Measurements from ENCODE around the gene ARPIN. TPM values are rescaled to one million over a fixed set of nuclear protein-coding genes. Genes with fewer than 3 reads are reported as not detected.

Gene ARPIN
- total and polyA plus RNA-seq, 10 of the 15 experiments (the other 5 are each of a cell fraction or from before 2014, with no cell fraction given): 0.02 to 0.04 TPM; not detected in 8

DNA sequence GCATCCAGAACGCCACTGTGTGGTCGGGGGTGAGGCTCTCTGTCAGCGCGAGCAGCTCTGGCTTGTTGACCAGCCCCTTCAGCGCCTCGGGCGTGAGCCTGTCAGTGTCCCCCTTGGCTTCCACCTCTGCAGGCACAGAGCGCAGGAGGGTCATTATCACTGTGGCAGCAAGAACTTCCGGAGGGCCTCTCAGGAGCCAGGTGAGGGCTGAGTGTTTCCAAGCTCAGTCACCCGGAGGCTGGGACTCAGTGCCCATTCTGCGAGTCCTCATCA is 9.0 kb downstream of the ARPIN start:
- CTCF ChIA-PET: no interaction called here
- POLR2A ChIA-PET: no interaction called here
- no peaks in the 10 kb centered on the region for H3K36me3 ChIP-seq (ENCODE audit: control insufficient read depth in 2 of 2, insufficient read depth in 2 of 2, low read length in 1 of 2)
- H4K20me1 ChIP-seq (ENCODE audit: control insufficient read depth, insufficient read depth): no peaks in the 10 kb centered on the region
- peaks cover 3% of the 10 kb centered on the region for H3K4me1 ChIP-seq (ENCODE audit: control insufficient read depth, insufficient read depth, low read length)
- H3K79me2 ChIP-seq (ENCODE audit: control insufficient read depth, insufficient read depth, low read length): no peaks in the 10 kb centered on the region
- H2AFZ ChIP-seq (ENCODE audit: control insufficient read depth, low read depth, low read length): no peak overlapping the region
- WGBS (ENCODE audit: insufficient coverage, insufficient replicate concordance, low lambda C conversion rate, missing lambda C conversion rate): 77% methylated on average over 11 of the region's 11 CpGs
- RAD21 ChIA-PET (ENCODE audit: unreplicated experiment): no interaction called here
- FAIRE-seq (no peak), ATAC-seq (no peak), DNase-seq (ENCODE audit: low read depth, low spot score) (no peak)
- no peak overlapping the region for H3K4me3 ChIP-seq
- no peak overlapping the region for H3K4me2 ChIP-seq (ENCODE audit: control insufficient read depth, insufficient read depth)
- H3K9me3 ChIP-seq (replicated peaks; ENCODE audit: control insufficient read depth, insufficient read depth, low read length): no peaks in the 10 kb centered on the region
- in situ Hi-C loops (cut with MboI) (no loop called here), intact Hi-C loops (cut with micrococcal nuclease; ENCODE audit: unreplicated experiment) (no loop called here)
- TF ChIP-seq RFX5 (IDR thresholded peaks at IDR 0.05; ENCODE audit: low read depth, low read length) (no peak), HCFC1 (IDR thresholded peaks at IDR 0.05; ENCODE audit: low read length) (no peak), WRNIP1 (IDR thresholded peaks at IDR 0.05; ENCODE audit: borderline replicate concordance, low read depth, low read length) (no peak), NR2C1 (IDR thresholded peaks at IDR 0.05) (no peak), CBX3 (IDR thresholded peaks at IDR 0.05; ENCODE audit: borderline replicate concordance, low read depth) (no peak), ZNF622 (IDR thresholded peaks at IDR 0.05) (no peak), SMC3 (IDR thresholded peaks at IDR 0.05; ENCODE audit: borderline replicate concordance, low read length) (no peak), CREB1 (IDR thresholded peaks at IDR 0.05; ENCODE audit: low read depth) (no peak), MXI1 (IDR thresholded peaks at IDR 0.05; ENCODE audit: low read depth, low read length) (no peak), TCF12 (IDR thresholded peaks at IDR 0.05; ENCODE audit: low read depth, low read length) (no peak), GATAD2B (conservative IDR thresholded peaks at IDR 0.05; ENCODE audit: low read depth) (no peak), NRF1 (conservative IDR thresholded peaks at IDR 0.05; ENCODE audit: low read depth, low read length) (no peak), SUZ12 (IDR thresholded peaks at IDR 0.05; ENCODE audit: unreplicated experiment) (no peak), TAF1 (IDR thresholded peaks at IDR 0.05; ENCODE audit: borderline replicate concordance, low read depth, low read length) (no peak)
- TF ChIP-seq, protein P1, sequence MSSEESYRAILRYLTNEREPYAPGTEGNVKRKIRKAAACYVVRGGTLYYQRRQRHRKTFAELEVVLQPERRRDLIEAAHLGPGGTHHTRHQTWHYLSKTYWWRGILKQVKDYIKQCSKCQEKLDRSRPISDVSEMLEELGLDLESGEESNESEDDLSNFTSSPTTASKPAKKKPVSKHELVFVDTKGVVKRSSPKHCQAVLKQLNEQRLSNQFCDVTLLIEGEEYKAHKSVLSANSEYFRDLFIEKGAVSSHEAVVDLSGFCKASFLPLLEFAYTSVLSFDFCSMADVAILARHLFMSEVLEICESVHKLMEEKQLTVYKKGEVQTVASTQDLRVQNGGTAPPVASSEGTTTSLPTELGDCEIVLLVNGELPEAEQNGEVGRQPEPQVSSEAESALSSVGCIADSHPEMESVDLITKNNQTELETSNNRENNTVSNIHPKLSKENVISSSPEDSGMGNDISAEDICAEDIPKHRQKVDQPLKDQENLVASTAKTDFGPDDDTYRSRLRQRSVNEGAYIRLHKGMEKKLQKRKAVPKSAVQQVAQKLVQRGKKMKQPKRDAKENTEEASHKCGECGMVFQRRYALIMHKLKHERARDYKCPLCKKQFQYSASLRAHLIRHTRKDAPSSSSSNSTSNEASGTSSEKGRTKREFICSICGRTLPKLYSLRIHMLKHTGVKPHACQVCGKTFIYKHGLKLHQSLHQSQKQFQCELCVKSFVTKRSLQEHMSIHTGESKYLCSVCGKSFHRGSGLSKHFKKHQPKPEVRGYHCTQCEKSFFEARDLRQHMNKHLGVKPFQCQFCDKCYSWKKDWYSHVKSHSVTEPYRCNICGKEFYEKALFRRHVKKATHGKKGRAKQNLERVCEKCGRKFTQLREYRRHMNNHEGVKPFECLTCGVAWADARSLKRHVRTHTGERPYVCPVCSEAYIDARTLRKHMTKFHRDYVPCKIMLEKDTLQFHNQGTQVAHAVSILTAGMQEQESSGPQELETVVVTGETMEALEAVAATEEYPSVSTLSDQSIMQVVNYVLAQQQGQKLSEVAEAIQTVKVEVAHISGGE (CRISPR knock-in tag; IDR thresholded peaks at IDR 0.05): no peak
- TF ChIP-seq, protein P2, sequence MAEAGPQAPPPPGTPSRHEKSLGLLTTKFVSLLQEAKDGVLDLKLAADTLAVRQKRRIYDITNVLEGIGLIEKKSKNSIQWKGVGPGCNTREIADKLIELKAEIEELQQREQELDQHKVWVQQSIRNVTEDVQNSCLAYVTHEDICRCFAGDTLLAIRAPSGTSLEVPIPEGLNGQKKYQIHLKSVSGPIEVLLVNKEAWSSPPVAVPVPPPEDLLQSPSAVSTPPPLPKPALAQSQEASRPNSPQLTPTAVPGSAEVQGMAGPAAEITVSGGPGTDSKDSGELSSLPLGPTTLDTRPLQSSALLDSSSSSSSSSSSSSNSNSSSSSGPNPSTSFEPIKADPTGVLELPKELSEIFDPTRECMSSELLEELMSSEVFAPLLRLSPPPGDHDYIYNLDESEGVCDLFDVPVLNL (IDR thresholded peaks at IDR 0.05; ENCODE audit: low read depth, low read length): no peak
- no peaks in the 10 kb centered on the region for H3K27me3 ChIP-seq (replicated peaks in 1 of 2; ENCODE audit: control insufficient read depth in 2 of 2, insufficient read depth in 2 of 2, low read length in 1 of 2)
- no TSS peak for BruUV-seq (replicated peaks)
- no peak overlapping the region for H3K27ac ChIP-seq (ENCODE audit: control insufficient read depth, insufficient read depth)
- SMC1A ChIA-PET (ENCODE audit: uncharacterized antibody, unreplicated experiment): interaction anchor here (0.9 kb wide), 1 partner anchor 9 kb away, joined by 3 read pairs; the partner anchor contains the start of gene AP3S2
- no peak overlapping the region for H3K9ac ChIP-seq (ENCODE audit: control insufficient read depth, insufficient read depth, low read length)
